GM21381 (cell line): ENCODE data around the gene USP2.

ENCODE experiments used
- ATAC-seq: cut with Tn5 transposase; IDR thresholded peaks from one replicate; pipeline ENCODE4 v1.9.1; 2021; ENCODE audit warnings: mild to moderate bottlenecking, moderate library complexity; ENCODE audit not compliant: unreplicated experiment

USP2 gene

GRCh38 chr11:119310682-119311052, 70.8 kb downstream of the USP2 start:
- ATAC-seq, result no peak

- ATAC-seq, result no peak
Measured at GRCh38 chr11:119309953-119310681, 71.4 kb downstream of the USP2 start.

- ATAC-seq, result no peak
Measured at GRCh38 chr11:119309411-119309810, 72.1 kb downstream of the USP2 start.

GRCh38 chr11:119307974-119308373, 73.5 kb downstream of the USP2 start:
- ATAC-seq, result no peak

GRCh38 chr11:119307219-119307618, 74.3 kb downstream of the USP2 start:
- ATAC-seq, result no peak

GRCh38 chr11:119306373-119306890, 75.1 kb downstream of the USP2 start:
- no peak for ATAC-seq

GRCh38 chr11:119305556-119306372, 75.7 kb downstream of the USP2 start:
- ATAC-seq, result no peak
